Activated B cell treated with CpG ODN at 0.5 μM for 24 hours (primary cell): Measurements from ENCODE around the gene SMAD1. TPM values are rescaled to one million over a fixed set of nuclear protein-coding genes. Genes with fewer than 3 reads are reported as not detected.
A peak's percentile ranks its signal among the peaks of the same experiment; 100 is the strongest.

Source experiments
- ATAC-seq: fragments of 200-7000 bp; cut with Tn5 transposase; one replicate; pipeline ENCODE4 v1.10.0; 2021; ENCODE audit warnings: low read depth, mild to moderate bottlenecking, moderate library complexity
- CTCF ChIA-PET: fragments of 350-600 bp; sonication (Branson Sonifier 250); formaldehyde crosslinking; loops from one replicate; lab custom pipeline; 2021; ENCODE audit warnings: antibody characterized with exemption; lab: Charles Lee
- POLR2A ChIA-PET: fragments of 350-600 bp; sonication (Branson Sonifier 250); formaldehyde crosslinking; loops from one replicate; lab custom pipeline; 2021; ENCODE audit warnings: antibody characterized with exemption; lab: Charles Lee
- DNase-seq: peaks from one replicate; pipeline ENCODE4 v3.0.0; 2022
- H3K27ac Mint-ChIP-seq: one replicate; pipeline ENCODE4 v1.8.0; 2020; ENCODE audit warnings: mixed read lengths
- H3K27me3 Mint-ChIP-seq: one replicate; pipeline ENCODE4 v1.8.0; 2021; ENCODE audit warnings: mixed read lengths
- H3K36me3 Mint-ChIP-seq: one replicate; pipeline ENCODE4 v1.8.0; 2021; ENCODE audit warnings: low read depth, mixed read lengths
- H3K4me1 Mint-ChIP-seq: one replicate; pipeline ENCODE4 v1.8.0; 2021; ENCODE audit warnings: mixed read lengths
- H3K4me3 Mint-ChIP-seq: one replicate; pipeline ENCODE4 v1.8.0; 2020; ENCODE audit warnings: mild to moderate bottlenecking, mixed read lengths
- H3K9me3 Mint-ChIP-seq: one replicate; pipeline ENCODE4 v1.8.0; 2020; ENCODE audit warnings: mixed read lengths
- intact Hi-C: fragments of 100-400 bp; cut with micrococcal nuclease; formaldehyde crosslinking; loops from one replicate; pipeline ENCODE4 v1.15.1; 2024
- total RNA-seq: library from RNA; stranded (reverse); gene quantifications from 2 replicates; pipeline ENCODE4 v1.2.3, GENCODE V29; 2022
- TF ChIP-seq, protein P1 (sequence below): fragments of 200-600 bp; IDR thresholded peaks from one replicate; pipeline ENCODE4 v1.8.0; 2022; ENCODE audit warnings: antibody characterized with exemption, mild to moderate bottlenecking

The SMAD1 gene
- total RNA-seq, 1 donor from 2014 or later = not detected

DNA sequence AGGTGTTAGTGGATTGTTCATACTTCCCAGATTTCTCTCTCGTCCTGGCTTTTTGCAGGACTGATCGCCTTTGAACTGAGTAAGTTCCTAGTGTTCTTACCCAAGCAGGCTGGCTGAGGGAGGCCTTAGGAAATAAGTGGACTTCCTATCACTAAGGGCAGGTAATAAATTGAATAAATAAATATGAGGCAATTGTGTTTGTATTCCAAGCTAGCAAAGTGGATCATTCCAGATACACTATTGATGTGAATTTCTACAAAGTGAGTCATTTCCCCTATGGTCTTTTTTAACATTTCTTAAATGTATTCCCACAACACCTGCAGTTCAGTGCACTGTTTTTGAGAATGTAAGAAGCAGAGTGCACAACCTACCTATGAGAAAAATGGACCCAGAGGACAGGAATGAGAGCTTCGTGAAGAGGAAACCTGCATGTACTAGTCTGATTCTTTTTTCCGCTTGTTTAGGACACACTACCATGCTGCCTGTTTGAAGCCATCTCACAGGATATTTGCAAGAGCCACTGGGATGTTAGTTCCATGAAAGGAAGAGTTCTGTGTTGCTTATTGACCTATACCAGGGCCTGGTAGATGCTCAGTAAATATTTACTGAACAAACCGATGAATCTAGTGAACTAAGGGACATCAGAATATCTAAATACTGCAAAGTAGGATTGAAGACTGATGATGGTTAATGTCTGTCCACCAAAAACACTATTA is 29.0 kb upstream of the SMAD1 start:
- TF ChIP-seq, protein P1, sequence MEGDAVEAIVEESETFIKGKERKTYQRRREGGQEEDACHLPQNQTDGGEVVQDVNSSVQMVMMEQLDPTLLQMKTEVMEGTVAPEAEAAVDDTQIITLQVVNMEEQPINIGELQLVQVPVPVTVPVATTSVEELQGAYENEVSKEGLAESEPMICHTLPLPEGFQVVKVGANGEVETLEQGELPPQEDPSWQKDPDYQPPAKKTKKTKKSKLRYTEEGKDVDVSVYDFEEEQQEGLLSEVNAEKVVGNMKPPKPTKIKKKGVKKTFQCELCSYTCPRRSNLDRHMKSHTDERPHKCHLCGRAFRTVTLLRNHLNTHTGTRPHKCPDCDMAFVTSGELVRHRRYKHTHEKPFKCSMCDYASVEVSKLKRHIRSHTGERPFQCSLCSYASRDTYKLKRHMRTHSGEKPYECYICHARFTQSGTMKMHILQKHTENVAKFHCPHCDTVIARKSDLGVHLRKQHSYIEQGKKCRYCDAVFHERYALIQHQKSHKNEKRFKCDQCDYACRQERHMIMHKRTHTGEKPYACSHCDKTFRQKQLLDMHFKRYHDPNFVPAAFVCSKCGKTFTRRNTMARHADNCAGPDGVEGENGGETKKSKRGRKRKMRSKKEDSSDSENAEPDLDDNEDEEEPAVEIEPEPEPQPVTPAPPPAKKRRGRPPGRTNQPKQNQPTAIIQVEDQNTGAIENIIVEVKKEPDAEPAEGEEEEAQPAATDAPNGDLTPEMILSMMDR = no peak
- Mint-ChIP-seq H3K36me3 (no peaks in the 10 kb centered on the region), H3K27me3 (peaks cover 6% of the 10 kb centered on the region), H3K4me1 (no peaks in the 10 kb centered on the region), H3K27ac (no peak overlapping the region), H3K9me3 (peaks cover 2% of the 10 kb centered on the region), H3K4me3 (no peak overlapping the region)
- DNase-seq (no peak), ATAC-seq (no peak)
- intact Hi-C loops = no loop called here
- POLR2A ChIA-PET = no interaction called here
- CTCF ChIA-PET = no interaction called here

DNA sequence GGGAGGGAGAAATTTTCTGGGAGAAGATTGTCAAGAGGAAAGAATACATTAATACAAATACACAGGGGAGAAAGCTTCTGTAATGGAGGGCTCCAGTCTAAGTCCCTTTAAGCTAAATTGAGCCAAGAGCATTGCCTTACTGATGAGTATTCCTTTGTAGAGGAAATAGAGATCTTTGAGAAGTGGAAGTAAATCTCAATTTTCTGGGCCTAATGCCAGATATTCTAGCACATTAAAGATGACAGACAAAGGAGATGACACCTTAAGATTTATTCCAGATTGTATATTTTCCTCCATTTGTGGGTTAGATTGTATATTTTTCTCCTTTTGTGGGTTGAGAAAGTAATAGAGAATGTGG is 28.5 kb upstream of the SMAD1 start:
- Mint-ChIP-seq H3K4me1 (no peaks in the 10 kb centered on the region), H3K4me3 (no peak overlapping the region), H3K27me3 (peaks cover 7% of the 10 kb centered on the region), H3K36me3 (no peaks in the 10 kb centered on the region), H3K9me3 (peaks cover 2% of the 10 kb centered on the region), H3K27ac (no peak overlapping the region)
- DNase-seq (no peak), ATAC-seq (no peak)
- ChIA-PET CTCF (no interaction called here), POLR2A (no interaction called here)
- TF ChIP-seq, protein P1 = no peak
- intact Hi-C loops = no loop called here

DNA sequence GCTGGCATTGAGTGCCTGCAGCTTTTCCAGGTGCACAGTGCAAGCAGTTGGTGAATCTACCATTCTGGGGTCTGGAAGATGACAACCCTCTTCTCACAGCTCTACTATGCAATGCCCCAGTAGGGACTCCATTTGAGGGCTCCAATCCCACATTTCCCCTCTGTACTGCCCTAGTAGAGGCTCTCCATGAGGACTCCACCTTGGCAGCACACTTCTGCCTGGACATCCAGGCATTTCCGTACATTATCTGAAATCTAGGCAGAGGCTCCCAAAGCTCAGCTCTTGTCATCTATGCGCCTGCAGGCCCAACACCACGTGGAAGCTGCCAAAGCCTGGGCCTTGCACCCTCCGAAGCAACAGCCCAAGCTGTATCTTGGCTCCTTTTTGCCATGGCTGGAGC is 8.4 kb upstream of the SMAD1 start:
- peaks cover 19% of the 10 kb centered on the region for H3K9me3 Mint-ChIP-seq
- TF ChIP-seq, protein P1 = no peak
- DNase-seq = no peak
- peaks cover 11% of the 10 kb centered on the region for H3K27me3 Mint-ChIP-seq
- ChIA-PET POLR2A (no interaction called here), CTCF (no interaction called here)
- intact Hi-C loops = no loop called here
- no peak overlapping the region for H3K27ac Mint-ChIP-seq
- peaks cover 2% of the 10 kb centered on the region for H3K36me3 Mint-ChIP-seq
- no peak for ATAC-seq
- no peaks in the 10 kb centered on the region for H3K4me1 Mint-ChIP-seq
- H3K4me3 Mint-ChIP-seq = no peak overlapping the region

DNA sequence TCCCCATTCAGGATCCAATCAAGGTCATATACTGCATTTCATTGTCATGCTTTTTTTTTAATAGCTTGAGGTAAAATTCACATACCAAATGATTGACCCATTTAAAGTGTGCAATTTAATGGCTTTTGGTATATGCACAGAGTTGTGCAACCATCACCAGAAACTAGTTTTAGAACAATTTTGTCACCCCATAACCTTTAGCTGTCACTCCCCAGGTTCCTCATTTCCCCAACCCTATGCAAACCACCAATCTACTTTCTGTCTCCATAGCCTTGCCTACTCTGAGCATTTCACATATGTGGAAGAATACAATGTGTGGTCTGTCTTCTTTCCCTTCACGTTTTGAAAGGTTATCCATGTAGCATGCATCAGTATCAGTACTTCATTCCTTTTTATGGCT is 1.4 kb upstream of the SMAD1 start:
- TF ChIP-seq, protein P1 = no peak
- no peaks in the 10 kb centered on the region for H3K36me3 Mint-ChIP-seq
- DNase-seq (no peak), ATAC-seq (no peak)
- ChIA-PET CTCF (interaction anchor here (0.6 kb wide), 1 partner anchor 308 kb away, joined by 4 read pairs; no protein-coding TSS in a partner anchor), POLR2A (no interaction called here)
- peaks cover 3% of the 10 kb centered on the region for H3K9me3 Mint-ChIP-seq
- intact Hi-C loops = loop anchor here (5.0 kb wide), 1 partner anchor 298 kb away; the partner anchor contains the start of gene OTUD4
- peak overlapping the region; percentile 30 for H3K4me3 Mint-ChIP-seq
- H3K27me3 Mint-ChIP-seq = peaks cover 33% of the 10 kb centered on the region
- peaks cover 11% of the 10 kb centered on the region for H3K4me1 Mint-ChIP-seq
- H3K27ac Mint-ChIP-seq = no peak overlapping the region

DNA sequence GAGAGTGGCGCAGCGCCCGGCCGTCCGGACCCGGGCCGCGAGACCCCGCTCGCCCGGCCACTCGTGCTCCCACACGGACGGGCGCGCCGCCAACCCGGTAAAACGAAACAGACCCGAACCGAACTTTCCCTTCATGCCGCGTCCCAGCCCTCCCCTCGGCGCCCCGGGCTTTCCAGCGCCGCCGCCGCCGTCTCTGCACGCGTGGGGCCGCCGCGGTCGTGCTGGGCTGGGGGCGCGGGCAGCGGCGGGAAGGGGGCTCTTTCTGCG is 222 bp downstream of the SMAD1 start:
- CTCF ChIA-PET = no interaction called here
- H3K36me3 Mint-ChIP-seq = no peaks in the 10 kb centered on the region
- DNase-seq (no peak), ATAC-seq (no peak)
- intact Hi-C loops = loop anchor here (5.0 kb wide), 1 partner anchor 300 kb away; the partner anchor contains the start of gene OTUD4
- H3K27ac Mint-ChIP-seq = no peak overlapping the region
- TF ChIP-seq, protein P1 = no peak
- H3K27me3 Mint-ChIP-seq = peaks cover 41% of the 10 kb centered on the region
- peaks cover 3% of the 10 kb centered on the region for H3K9me3 Mint-ChIP-seq
- H3K4me3 Mint-ChIP-seq = no peak overlapping the region
- H3K4me1 Mint-ChIP-seq = peaks cover 11% of the 10 kb centered on the region
- POLR2A ChIA-PET = no interaction called here
